8988T (cell line): ENCODE data around the gene NEDD4.
"Not testable (repeated sequence)": the region's sequence is repeated elsewhere in the genome, so short reads cannot be mapped to it uniquely, and the experiment has no call there.

Source experiments
- DNase-seq: peaks from one replicate; pipeline ENCODE4 v3.0.0; 2011

Gene NEDD4

DNA sequence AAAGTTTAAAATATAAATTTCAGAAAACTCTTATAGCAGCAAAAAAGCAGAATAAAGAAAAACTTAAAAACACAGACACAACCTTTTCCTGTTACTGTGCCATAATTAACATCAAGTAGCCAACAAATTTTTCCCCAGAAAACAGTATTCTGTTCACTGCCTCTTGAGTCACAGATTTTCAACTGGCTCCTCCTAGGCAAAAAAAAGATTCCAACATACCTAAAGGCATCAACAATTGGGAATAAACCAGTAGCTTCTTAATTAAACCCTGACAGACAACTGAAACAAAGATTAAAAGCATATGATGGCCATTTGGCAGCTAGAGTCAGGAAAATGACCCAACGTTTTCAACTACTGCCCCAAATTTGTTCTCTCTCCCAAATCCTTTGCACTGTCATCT is 10.9 kb upstream of the NEDD4 start:
- not testable (repeated sequence) for DNase-seq

DNA sequence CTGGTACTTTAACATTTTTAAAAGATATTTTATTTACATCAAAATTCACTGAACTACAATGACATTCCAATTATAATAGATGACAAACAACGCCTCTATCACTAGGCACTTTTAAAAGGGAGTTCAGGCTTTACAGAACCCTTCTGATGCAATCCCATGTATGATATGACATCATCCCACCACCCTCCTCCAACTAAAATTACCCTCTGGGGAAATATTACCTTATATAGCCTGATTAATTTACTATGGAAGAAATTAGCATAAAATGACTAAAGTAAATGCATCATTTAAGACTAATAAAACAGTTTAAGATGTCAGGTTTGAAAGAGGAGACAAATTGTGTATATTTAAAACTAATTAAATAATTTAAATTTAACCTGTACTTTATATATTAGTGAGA is 10.4 kb upstream of the NEDD4 start:
- not testable (repeated sequence) for DNase-seq

DNA sequence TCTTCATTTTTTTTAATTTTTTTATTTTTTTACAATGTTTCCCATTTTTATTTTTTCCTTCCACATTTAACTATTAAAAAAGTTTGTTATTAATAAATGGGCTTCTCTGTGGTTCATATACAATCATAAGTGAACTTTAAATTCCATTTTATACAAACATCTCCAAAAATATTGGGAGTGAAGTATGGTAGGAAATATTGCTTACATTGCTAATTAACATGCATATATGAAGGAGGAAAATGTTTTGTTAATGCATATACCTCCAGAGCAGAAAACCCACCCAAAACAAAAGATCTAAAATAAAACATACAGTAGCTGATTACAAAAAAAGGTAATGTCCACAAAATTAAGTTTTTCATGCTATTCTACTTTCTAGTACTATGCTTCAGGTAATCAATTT is 9.9 kb upstream of the NEDD4 start:
- DNase-seq: not testable (repeated sequence)

DNA sequence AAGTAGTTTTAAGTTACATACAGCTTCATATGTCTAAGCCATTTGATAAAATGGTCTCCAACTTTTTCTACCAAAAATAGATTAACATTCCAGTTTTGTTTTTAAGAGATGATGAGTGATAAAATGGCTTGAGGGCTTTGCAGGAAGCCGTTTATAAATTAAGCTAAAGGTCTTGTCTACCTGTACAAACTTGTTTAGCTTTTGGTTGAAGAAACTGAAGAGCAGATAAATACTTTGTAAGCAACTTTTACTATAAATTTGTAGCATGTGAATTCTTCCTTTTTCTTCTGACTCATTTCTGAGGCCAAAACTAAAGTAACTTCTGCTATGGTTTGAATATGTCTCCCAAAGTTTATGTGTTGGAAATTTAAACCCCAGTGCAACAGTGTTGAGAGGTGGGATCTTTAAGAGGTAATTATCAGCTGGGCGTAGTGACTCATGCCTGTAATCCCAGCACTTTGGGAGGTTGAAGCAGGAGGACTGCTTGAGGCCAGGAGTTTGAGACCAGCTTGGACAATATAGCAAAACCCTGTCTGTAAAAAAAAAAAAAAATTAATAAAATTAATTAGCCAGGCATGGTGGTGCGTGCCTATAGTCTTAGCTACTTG is 8.2 kb upstream of the NEDD4 start:
- no peak for DNase-seq

DNA sequence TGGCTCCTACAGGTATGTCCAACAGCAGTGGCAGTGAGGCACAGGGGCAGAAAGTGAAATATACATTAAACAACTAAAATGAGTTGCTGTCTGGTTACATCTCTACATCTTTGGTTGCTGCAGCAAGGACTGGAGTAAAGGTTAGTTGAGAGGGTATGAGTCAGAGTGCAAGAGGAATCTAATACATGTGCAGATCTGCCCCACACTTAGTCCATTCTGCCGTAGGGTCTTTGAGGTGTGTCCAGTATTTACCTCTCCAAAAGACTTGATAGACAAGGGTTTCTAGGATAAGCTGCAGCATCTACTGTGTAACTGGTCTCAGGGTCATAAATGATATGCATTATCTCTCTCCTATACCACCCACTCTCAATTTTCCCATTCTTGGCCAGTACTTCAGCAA is 6.2 kb upstream of the NEDD4 start:
- no peak for DNase-seq

DNA sequence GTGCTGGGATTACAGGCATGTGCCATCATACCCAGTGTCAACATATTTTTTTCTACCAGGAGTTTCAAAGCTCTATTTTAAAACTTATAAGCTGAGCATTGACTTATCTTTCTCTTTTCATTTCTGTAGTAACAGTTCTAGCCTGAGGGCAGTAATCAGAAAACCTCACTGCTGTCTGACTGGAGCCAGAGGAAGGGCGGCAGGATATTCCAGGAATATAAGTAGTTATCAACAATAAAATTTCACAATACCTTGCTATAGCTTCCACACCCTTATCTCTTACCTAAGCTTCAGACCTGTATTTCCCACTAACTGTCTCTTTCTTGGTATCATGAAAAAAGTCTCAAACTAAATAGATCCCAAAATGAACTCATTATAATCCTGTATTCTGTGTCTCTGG is 5.1 kb upstream of the NEDD4 start:
- DNase-seq: no peak

DNA sequence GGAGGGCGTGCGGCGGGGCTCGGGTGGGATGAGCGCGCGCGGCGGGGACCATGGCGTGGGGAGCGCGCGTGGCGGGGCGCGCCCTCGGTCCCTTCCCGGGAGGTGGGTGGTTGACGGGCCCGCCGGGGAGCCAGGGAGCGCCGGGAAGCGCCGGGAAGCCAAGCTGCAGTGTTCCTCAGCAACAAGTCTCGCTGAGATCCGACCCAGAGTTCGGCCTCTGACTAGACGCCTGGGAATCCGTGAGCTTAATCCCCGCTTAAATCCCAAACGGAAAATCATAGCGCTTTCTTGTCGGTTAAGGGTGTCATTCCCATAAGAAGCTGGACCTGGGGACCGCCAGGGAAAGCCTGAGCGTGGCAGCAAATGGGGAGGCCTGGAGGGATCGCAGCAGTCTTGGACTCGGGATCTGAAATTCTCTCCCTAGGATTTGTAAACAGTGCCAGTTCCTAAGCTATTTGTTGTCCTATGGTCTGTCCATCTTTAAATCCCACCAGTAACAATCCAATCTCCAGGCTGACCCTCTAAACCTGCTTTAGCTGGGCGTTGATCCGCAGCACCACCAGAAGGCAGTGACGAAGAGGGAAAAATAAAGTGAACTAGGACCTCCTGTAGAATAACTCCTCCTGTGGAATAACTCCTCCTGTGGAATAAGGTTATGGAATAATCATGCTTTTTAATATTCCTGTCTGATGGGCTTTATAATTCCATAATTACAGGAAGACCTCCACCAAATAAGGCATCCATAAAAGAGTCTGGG is 570 bp upstream of the NEDD4 start:
- DNase-seq: peak; percentile 29

DNA sequence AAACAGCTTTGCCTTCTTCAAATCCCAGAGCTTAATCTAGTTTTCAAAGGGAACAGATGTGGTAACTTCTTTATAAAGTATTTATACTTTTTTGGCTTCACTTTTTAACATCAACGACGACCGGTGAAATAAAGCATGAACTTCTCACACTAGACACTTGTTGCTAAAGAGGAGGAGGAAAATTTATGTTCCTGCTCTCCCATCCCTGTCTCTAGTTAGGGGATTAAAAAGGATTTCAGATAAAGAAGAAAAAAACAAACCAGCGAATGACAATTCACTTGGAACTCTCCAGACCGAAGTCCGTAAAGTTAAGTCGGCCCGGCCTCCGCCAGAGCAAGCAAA is 672 bp downstream of the NEDD4 start:
- DNase-seq: no peak

DNA sequence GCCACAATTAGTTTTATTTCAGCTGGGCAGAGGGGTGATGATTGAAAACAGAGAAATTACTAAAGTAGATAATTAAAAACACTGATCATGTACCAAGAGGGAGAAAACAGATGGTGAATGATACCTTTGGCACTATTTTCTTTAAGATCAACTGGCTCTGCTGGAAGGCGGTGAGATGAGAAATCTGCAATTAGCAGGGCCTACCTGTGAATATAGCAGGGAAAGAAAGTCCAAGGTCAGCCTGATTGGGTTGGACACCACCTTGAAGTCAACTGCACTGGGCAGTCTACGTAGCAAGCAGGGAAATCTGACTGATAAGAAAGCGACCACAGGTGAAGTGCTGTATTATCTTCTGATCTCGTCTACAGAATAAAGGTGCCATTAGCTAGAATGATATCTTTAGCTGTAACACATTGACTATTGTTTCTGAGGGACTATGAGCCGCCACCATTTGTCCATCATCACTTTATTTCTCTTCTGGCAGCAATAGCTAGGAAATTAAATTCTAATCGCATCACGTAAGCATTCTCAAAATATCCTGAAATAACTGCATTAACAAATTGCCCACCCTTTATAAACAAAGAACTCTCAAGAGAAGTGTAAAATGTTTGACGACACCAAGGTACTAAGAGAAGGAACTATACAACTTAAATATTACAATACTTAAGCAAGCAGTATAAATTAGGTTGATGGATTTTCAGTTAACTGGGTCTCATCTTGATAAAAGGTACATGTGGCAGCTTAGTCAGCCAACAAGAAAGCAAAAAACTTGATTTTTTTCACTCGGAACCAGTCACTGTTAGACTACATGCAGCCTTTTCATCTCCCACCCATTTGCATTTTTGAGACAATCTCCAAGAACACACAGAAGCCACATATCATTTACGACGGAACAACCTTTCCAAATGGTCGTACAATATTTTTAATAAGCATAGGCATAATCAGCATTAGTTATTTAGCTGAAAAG is 1.3 kb downstream of the NEDD4 start:
- no peak for DNase-seq

DNA sequence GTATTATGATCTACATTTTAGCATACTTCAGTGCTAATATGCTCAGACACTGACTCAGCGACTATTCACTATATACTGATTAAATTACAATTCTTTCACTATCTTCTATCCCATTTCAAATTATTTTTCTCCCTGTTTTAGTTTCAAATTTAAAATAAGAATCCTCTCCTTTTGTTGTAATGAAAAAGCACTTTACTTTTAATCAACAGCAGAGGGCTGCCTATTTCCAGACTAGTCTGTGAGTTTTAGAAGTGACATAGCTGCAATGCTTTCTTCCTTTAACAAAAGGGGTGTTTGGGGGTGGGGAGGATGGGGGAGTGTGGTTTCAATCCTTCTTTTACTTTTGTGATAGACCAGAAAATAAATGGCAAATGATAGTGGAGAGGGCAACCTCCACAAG is 2.4 kb downstream of the NEDD4 start:
- no peak for DNase-seq

DNA sequence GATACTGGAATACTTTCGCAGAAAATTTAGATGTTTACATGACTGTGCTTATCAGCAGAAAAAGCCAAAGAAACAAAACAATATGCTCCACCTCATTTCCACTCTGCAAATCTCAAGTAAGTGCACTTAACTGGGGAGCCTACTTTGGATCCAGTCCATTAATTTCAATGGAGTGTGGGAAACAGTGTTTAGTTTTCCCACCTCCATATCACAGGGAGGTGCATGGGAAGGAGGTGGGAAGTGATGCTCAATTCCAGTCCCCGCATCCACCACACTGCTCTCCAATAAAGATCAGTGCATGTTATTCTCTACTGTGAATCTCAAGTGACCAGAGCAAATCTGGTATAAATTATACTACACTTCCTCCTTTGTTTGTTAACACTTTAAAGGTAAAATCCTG is 2.9 kb downstream of the NEDD4 start:
- DNase-seq: no peak

DNA sequence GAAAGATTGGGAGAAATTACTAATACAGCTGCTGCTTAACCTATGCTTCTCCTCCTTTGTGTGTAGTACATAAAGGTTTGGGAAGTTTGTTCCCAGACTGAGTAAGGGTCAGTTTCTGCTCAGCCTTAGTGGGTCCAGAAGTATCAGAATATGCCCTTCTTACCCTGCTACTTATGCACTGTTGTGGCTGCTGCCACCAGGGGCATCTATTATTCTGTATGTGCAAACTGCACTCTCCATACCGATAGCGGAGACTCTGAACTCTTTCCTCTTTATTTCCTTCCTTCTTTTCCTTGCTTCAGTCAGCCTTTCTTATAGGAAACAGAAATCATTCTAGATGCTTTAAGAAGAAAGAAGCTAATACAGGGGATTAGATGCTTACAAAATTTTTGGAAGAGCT is 4.0 kb downstream of the NEDD4 start:
- no peak for DNase-seq

DNA sequence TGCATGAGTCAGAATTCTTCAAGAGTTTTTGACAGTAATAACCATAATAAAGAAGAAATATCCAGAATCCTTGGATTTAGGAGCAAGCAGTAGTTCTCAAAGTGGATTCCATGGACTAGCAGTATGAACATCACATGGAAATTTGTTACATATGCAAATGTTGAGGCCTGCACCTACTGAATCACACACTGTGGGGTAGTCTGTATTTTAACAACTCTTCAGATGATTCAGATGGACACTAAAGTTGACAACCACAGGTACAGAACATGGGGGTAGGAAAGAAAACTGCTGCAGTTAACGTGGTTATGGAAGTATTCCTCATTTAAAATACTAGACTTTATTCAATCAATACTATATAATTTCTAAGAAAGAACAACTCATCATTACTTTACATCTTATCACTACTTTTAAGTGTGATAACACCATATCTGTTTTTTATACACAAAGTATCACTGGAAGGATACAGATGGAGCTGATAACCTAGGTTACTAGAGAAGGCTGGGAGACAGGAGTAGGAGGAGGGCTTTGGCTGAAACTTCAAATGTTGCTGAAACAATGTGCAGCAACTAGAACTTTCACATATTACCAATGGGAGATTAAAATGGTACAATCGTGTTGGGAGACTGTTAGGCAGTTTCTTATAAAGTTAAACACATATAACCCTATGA is 11.7 kb downstream of the NEDD4 start:
- no peak for DNase-seq

DNA sequence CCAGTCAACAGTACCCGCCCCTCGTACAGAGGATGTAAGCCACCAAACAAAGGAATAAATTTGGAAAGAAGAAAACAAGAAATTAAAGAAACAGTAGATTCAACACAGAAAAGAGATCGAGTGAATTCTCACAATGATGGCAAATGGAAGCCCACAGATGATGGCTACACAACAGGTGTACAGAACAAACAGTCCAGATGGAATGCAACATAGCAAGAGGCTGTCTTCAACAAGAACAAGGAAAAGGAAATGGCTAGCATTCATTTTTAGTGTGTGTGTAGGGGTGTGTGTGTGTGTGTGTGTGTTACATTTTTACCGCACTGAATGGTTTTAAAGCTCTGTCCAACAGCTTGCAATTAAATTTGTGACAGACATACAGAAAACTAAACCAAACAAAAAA is 12.9 kb downstream of the NEDD4 start:
- no peak for DNase-seq

DNA sequence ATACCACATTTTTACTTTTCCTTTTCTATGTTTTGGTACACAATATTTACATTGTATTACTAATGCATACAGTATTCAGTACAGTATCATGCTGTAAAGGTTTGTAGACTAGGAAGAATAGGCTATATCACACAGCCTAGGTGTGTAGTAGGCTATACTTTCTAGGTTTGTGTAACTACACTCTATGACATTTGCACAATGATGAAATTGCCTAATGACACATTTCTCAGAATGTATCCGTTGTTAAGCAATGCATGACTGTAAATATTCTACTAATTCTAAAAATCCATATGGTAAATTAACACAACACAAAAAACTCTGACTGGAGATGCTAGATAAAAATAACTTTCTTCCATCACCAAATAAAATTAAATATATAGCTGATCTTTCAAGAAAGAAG is 16.2 kb downstream of the NEDD4 start:
- no peak for DNase-seq

DNA sequence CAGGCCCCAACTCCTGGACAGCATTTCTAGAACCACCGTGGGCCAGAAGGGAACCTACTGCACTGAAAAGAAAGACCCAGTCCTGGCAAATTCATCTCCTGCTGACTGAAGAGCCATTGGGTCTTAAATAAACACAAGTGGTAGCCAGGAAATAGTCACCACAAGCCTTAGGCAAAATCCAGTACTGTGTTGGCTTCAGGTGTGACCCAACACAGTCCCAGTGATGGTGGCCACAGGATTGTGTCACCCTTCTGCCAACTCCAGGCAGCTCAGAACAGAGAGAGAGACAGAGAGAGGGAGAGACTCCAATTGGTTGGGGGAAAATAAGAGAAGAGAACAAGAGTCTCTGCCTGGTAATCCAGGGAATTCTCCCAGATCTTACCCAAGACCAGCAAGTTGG is 23.1 kb downstream of the NEDD4 start:
- no peak for DNase-seq

DNA sequence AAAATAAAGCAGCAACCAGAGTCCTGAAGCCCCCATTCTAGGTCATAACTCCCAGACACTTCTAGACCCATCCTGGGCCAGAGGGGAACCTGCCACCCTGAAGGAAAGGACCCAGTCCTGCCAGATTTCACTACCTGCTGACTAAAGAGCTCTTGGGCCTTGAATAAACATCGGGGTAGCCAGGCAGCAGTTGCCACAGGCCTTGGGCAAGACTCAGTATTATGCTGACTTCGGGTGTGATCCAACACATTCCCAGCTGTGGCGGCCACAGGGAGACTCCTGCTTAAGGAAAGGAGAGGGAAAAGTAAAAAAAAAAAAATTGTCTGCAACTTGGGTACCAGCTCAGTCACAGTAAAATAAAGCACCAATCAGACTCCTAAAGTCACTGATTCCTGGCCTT is 23.8 kb downstream of the NEDD4 start:
- DNase-seq: no peak

DNA sequence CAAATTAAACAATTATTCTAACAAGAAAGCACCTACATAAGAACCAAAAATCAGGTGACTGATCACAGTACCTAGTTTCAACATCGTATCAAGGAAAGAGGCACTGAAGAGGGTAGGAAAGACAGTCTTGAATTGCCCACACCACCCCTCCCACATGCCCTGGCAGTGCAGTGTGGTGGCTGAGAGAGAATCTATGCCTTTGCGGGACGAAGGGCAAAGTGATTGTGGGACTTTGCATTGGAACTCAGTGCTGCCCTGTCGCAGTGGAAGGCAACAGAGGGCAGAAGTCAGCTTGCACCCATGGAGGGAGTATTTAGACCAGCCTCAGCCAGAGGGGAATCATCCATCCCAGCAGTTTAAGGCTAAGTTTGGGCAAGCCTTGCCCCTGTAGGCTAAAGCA is 24.5 kb downstream of the NEDD4 start:
- no peak for DNase-seq

DNA sequence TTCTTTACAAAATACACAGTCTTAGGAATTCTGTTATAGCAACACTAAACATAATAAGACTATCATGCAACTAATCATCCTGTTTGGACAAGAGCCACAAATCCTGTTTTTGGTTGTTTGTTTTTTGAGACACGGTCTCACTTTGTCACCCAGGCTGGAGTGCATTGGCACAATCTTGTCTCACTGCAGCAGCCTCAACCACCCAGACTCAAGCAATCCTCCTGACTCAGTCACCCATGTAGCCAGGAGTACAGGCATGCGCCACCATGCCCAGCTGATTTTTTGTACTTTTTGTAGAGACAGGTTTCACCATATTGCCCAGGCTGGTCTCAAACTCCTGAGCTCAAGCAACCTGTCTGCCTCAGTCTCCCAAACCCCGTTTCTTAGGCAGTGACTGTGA is 28.3 kb downstream of the NEDD4 start:
- no peak for DNase-seq

DNA sequence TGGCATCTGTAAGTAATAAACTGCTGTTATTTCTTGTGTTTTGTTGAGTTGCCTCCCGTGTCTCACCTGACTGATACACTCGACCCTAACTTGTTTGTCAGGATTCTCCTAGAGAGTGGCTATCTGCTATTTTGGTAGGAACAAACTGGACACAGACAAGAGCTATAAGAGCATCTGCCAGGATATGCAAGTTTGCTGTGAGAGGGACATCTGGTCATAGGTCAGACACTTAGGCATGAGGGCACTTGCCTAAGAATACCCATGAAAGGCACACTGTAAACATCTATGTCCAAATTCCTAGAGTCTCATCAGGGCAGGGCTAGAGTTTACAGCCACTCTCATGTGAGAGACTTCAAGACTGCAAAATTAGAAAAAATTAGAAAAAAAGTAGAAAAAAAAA is 32.5 kb downstream of the NEDD4 start:
- DNase-seq: no peak

DNA sequence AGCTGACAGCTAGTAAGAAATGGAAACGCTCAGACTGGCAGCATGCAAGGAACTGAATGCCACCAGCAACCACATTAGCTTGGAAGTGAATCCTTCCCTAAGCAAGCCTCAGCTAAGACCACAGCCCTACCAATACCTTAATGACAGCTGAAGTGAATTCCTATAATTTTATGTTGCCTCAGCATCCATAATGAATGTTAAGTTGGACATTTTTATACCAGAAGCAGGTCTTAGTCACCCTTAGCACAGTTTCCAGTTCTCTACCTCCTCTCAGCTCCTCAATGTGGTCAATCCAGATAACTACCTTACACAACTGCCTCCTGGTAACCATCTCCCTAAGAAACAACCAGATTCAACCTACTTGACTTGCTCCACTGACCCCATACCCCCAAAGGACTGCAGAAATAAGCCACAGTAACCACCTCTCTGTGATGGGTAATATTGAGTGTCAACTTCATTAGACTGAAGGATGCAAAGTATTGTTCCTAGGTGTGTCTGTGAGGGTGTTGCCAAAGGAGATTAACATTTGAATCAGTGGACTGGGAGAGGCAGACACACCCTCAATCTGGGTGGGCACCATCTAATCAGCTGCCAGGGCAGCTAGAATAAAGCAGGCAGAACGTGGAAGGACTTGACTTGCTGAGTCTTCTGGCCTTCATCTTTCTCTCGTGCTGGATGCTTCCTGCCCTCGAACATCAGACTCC is 33.5 kb downstream of the NEDD4 start:
- DNase-seq: no peak

DNA sequence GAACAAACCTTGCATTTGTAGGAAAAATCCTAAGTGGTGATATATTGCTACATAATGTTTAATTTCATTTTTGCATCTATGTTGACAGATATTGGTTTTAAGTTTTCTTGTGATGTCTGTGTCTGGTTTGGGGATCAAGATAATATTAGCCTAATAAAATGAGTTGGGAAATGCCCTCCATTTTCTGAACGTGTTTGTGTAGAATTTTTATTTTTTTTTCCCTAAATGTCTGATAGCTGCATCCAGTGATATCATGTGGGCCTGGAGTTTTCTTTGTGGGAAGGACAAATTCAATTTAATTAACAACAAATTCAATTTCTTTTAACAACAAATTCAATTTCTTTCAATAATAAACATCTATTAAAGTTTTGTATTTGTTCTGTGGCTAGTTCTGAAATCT is 35.1 kb downstream of the NEDD4 start:
- no peak for DNase-seq
